T-helper 2 cell (primary cell): ENCODE results near the gene TYMS.

Source experiments
- DNase-seq, 5 experiments: peaks; one replicate each; pipeline versions ENCODE4 v3.0.0 to v3.0.0-alpha.2; 2012 to 2022

Gene TYMS

DNA sequence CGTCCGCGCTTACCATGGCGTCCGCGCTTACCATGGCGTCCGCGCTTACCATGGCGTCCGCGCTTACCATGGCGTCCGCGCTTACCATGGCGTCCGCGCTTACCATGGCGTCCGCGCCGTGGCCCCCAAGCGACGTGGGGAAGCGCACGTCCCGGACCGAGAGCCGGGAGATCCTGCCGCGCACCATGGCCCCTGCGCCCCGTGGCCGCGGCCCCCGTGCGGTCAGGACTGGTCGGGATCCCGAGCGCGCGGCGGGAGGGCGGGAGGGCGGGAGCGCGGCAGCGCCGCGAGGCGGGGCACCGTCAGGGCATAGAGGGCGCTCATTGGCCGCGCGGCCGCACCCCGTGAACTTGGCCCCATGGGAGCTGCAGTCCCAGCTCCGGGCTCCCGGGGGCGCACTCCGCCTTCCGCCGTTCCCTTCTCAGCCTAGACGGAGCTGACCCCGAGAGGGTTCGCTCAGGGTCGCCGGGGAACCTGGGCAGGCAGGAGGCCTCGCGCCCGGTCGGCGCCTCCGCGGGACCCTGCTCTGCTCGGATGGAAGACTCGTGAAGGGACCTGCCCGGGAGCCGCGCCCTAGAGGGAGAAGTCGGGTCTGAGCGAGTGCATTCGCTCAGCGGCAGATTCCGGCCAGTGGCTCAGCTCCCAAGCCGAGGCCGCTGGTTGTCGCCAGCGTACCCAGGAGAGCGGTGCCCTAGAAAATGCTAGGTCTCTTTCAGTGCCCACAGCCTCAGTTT, 55.1 kb downstream of the TYMS start, which contains the start of gene ENOSF1:
TSS of gene ENOSF1 (minus strand) at position 230 of the 734 bp plus-strand sequence. CDS start at position 187, 43 bp downstream.
- DNase-seq, result peak; percentile 58 to 93 (median 73)

DNA sequence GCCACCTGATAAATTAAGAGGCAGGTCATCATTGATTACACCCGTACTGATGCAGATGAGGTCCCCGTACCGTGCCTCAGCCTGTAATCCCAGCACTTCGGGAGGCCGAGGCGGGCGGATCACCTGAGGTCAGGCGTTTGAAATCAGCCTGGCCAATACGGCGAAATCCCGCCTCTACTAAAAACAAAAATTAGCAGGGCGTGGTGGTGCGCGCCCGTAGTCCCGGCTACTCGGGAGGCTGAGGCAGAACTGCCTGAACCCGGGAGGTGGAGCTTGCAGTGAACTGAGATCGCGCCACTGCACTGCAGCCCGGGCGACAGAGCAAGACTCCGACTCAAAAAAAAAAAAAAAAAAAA, 55.7 kb downstream of the TYMS start:
- peak in 1 of 5 experiments; percentile 4 for DNase-seq

DNA sequence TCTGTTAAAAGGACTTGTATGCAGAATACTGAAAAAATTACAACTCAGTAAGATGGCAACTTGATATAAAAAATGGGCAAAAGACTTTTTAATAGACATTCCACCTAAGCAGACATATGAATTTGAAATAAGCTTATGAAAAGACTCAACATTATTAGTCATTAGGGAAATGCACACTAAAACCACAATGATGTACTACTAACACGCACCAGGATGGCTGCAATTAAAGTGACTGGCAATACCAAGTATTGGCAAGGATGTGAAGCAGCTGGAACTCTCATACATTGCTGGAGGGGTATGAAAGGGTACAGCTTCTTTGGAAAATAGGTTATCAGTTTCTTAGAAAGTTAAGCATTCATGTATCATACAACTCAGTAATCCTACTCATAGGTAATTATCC, 58.2 kb downstream of the TYMS start:
- DNase-seq, result peak in 1 of 5 experiments; percentile 37

DNA sequence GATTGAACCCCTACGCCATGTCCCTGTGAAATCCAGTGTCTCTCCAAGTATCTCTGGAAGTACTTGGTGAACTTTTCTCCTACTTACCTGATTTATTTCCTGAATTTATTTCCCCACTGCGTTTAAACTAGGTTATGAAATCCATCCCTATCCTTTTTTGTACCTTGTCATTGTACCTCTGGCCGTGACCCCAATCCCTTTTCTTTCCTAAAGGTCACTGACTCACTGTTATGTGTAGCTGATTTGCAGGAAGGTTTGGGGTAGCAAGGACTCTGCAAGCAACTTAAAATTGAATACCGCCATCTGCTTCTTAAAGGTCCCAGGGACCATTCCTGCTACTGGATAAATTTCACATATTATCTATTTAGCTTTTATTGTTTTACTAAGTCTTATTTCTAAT, 59.5 kb downstream of the TYMS start:
- no peak for DNase-seq
